Measurements from ENCODE around the gene FDX1. TPM values are rescaled to one million over a fixed set of nuclear protein-coding genes. Genes with fewer than 3 reads are reported as not detected.
A peak's percentile ranks its signal among the peaks of the same experiment; 100 is the strongest.

FDX1 gene
- total RNA-seq, 1 experiment from 2014 or later: 19.7 TPM

- DNase-seq: peak; percentile 10
Measured at GRCh38 chr11:110479108-110480101, 49.7 kb downstream of the FDX1 start.

GRCh38 chr11:110481523-110481922, 51.8 kb downstream of the FDX1 start:
- Histone ChIP-seq H3K9me3 (no peaks in the 10 kb centered on the region), H3K27me3 (no peaks in the 10 kb centered on the region), H3K36me3 (no peaks in the 10 kb centered on the region), H3K4me3 (no peak overlapping the region)
- no peak for DNase-seq

More at GRCh38 chr11:110479108-110480101, 49.7 kb downstream of the FDX1 start:
- Histone ChIP-seq H3K9me3 (no peaks in the 10 kb centered on the region), H3K36me3 (no peaks in the 10 kb centered on the region), H3K4me3 (no peak overlapping the region), H3K27me3 (no peaks in the 10 kb centered on the region)

GRCh38 chr11:110486156-110486555, 56.4 kb downstream of the FDX1 start:
- Histone ChIP-seq H3K27me3 (no peaks in the 10 kb centered on the region), H3K4me3 (no peak overlapping the region), H3K36me3 (no peaks in the 10 kb centered on the region), H3K9me3 (no peaks in the 10 kb centered on the region)
- no peak for DNase-seq

- H3K27me3 ChIP-seq: no peaks in the 10 kb centered on the region
- H3K9me3 ChIP-seq: no peaks in the 10 kb centered on the region
- DNase-seq: no peak
- H3K36me3 ChIP-seq: no peaks in the 10 kb centered on the region
- H3K4me3 ChIP-seq: no peak overlapping the region
Measured at GRCh38 chr11:110488446-110488845, 58.7 kb downstream of the FDX1 start.

GRCh38 chr11:110490886-110491285, 61.1 kb downstream of the FDX1 start:
- Histone ChIP-seq H3K9me3 (no peaks in the 10 kb centered on the region), H3K4me3 (no peak overlapping the region), H3K27me3 (no peaks in the 10 kb centered on the region), H3K36me3 (no peaks in the 10 kb centered on the region)
- peak; percentile 23 for DNase-seq

- H3K9me3 ChIP-seq: no peaks in the 10 kb centered on the region
- H3K27me3 ChIP-seq: no peaks in the 10 kb centered on the region
- H3K4me3 ChIP-seq: no peak overlapping the region
- no peak for DNase-seq
- no peaks in the 10 kb centered on the region for H3K36me3 ChIP-seq
Measured at GRCh38 chr11:110491577-110492320, 62.0 kb downstream of the FDX1 start.

- no peaks in the 10 kb centered on the region for H3K9me3 ChIP-seq
- H3K4me3 ChIP-seq: no peak overlapping the region
- H3K36me3 ChIP-seq: no peaks in the 10 kb centered on the region
- DNase-seq: no peak
- no peaks in the 10 kb centered on the region for H3K27me3 ChIP-seq
Measured at GRCh38 chr11:110492321-110492685, 62.6 kb downstream of the FDX1 start.

- DNase-seq: no peak
- no peak overlapping the region for H3K4me3 ChIP-seq
Measured at GRCh38 chr11:110493346-110493745, 63.6 kb downstream of the FDX1 start.

GRCh38 chr11:110497231-110497978, 67.7 kb downstream of the FDX1 start:
- no peak for DNase-seq
- Histone ChIP-seq H3K9me3 (peaks cover 3% of the 10 kb centered on the region; the same call in 1 of the 2 replicates), H3K4me3 (no peak overlapping the region), H3K36me3 (no peaks in the 10 kb centered on the region), H3K27me3 (no peaks in the 10 kb centered on the region)

More at GRCh38 chr11:110493346-110493745, 63.6 kb downstream of the FDX1 start:
- Histone ChIP-seq H3K9me3 (no peaks in the 10 kb centered on the region), H3K36me3 (no peaks in the 10 kb centered on the region), H3K27me3 (no peaks in the 10 kb centered on the region)

GRCh38 chr11:110501428-110501827, 71.7 kb downstream of the FDX1 start:
- H3K36me3 ChIP-seq: no peaks in the 10 kb centered on the region
- no peak for DNase-seq
- peaks cover 3% of the 10 kb centered on the region; the same call in 1 of the 2 replicates for H3K9me3 ChIP-seq
- no peaks in the 10 kb centered on the region for H3K27me3 ChIP-seq
- H3K4me3 ChIP-seq: no peak overlapping the region

GRCh38 chr11:110505528-110506284, 76.0 kb downstream of the FDX1 start:
- no peaks in the 10 kb centered on the region for H3K27me3 ChIP-seq
- no peaks in the 10 kb centered on the region for H3K36me3 ChIP-seq
- H3K9me3 ChIP-seq: peaks cover 3% of the 10 kb centered on the region; the same call in 1 of the 2 replicates
- no peak for DNase-seq
- H3K4me3 ChIP-seq: no peak overlapping the region

GRCh38 chr11:110507328-110507727, 77.6 kb downstream of the FDX1 start:
- no peaks in the 10 kb centered on the region for H3K36me3 ChIP-seq
- no peak overlapping the region for H3K4me3 ChIP-seq
- DNase-seq: no peak
- no peaks in the 10 kb centered on the region for H3K27me3 ChIP-seq
- no peaks in the 10 kb centered on the region for H3K9me3 ChIP-seq

GRCh38 chr11:110508786-110509185, 79.0 kb downstream of the FDX1 start:
- no peaks in the 10 kb centered on the region for H3K36me3 ChIP-seq
- H3K4me3 ChIP-seq: no peak overlapping the region
- no peaks in the 10 kb centered on the region for H3K27me3 ChIP-seq
- H3K9me3 ChIP-seq: no peaks in the 10 kb centered on the region
- no peak for DNase-seq

- Histone ChIP-seq H3K36me3 (no peaks in the 10 kb centered on the region), H3K27me3 (no peaks in the 10 kb centered on the region), H3K4me3 (no peak overlapping the region), H3K9me3 (no peaks in the 10 kb centered on the region)
- no peak for DNase-seq
Measured at GRCh38 chr11:110509472-110509871, 79.7 kb downstream of the FDX1 start.

- Histone ChIP-seq H3K9me3 (no peaks in the 10 kb centered on the region), H3K4me3 (no peak overlapping the region), H3K36me3 (no peaks in the 10 kb centered on the region), H3K27me3 (no peaks in the 10 kb centered on the region)
- no peak for DNase-seq
Measured at GRCh38 chr11:110512026-110512425, 82.3 kb downstream of the FDX1 start.

GRCh38 chr11:110513259-110513801, 83.6 kb downstream of the FDX1 start:
- no peak for DNase-seq

More at GRCh38 chr11:110513259-110513801, 83.6 kb downstream of the FDX1 start:
- no peak overlapping the region for H3K4me3 ChIP-seq
- H3K9me3 ChIP-seq: no peaks in the 10 kb centered on the region
- H3K27me3 ChIP-seq: no peaks in the 10 kb centered on the region
- no peaks in the 10 kb centered on the region for H3K36me3 ChIP-seq
